Stimulated activated CD8-positive, alpha-beta memory T cell treated with anti-CD3 and anti-CD28 coated beads, Interleukin-12 subunit alpha, Interleukin-12 subunit beta, amount 100 ng/mL, for 4 hours (primary cell): ENCODE results near the gene BSN.
"Not testable (repeated sequence)": the region's sequence is repeated elsewhere in the genome, so short reads cannot be mapped to it uniquely, and the experiment has no call there.

Source experiments
- DNase-seq: peaks from one replicate; pipeline ENCODE4 v3.0.0-alpha.2; 2020; ENCODE audit warnings: low read depth

Gene BSN

DNA sequence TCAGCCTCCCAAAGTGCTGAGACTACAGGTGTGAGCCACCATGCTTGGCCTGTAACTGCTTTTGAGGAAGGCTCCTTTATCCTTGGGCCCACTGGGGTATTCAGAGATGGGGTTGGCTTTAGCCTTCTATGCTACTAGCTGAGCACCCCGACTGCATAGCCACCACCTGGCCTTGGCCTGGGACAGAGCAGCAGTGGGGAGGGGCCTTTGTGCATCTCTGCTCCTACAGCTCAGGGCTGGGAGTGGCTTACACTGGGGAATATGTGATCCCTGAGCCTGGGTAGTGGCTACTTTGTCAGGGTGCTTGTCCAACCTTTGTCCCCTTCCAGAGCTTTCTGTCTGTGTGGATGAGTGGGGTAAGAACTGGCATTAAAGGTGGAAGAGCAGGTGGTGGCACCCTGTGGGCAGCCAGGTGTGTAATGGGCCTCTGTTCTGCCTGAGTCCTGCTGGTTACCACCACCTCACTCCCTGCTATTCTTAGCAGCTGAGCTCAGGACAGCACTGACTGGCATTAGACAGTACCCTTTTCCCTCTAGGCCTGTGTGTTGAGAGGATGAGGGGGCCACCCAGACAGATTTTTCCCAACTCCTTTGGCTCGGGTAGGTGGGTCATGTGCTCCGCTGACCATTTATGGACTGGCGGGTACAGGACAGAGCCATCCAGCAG lies 141.2 kb downstream of the BSN start:
- not testable (repeated sequence) for DNase-seq

DNA sequence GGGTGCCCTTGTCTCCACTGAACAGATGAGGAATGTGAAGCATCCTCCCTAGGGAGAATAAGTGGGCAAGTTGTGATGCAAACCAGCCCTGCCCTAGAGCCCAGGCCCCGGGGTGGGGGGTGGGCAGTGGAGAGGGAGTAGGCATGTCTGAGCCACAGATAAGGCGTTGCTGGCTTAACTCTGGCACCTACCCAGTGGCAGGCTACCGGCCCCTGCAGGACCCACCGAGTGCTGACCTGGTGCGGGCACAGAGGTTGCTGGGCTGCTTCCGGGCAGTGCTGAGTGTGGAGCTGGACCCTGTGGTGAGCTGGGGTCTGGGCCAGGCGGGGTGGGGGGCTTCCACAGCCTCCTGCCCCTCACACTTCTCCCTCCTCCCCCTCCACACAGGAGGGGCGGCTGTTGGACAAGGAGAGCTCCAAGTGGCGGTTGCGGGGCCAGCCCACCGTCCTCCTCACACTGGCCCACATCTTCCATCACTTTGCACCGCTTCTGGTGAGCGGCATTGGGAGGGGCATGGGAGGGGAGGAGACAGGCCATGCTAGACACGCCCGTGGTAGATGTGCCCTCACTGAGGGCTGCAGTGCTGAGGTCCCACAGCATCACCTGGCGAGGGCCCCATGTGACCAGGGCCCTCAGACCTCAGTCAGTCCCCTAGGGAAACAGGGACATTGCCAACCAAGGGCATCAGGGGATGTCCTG lies 145.2 kb downstream of the BSN start:
- DNase-seq, result no peak

- DNase-seq, result no peak
Observed at GRCh38 chr3:49700014-49700413, 145.7 kb downstream of the BSN start.

GRCh38 chr3:49700453-49701128 lies 146.3 kb downstream of the BSN start:
- no peak for DNase-seq

- no peak for DNase-seq
Observed at GRCh38 chr3:49701388-49702077, 147.3 kb downstream of the BSN start.

GRCh38 chr3:49702672-49703071 lies 148.4 kb downstream of the BSN start:
- no peak for DNase-seq

DNA sequence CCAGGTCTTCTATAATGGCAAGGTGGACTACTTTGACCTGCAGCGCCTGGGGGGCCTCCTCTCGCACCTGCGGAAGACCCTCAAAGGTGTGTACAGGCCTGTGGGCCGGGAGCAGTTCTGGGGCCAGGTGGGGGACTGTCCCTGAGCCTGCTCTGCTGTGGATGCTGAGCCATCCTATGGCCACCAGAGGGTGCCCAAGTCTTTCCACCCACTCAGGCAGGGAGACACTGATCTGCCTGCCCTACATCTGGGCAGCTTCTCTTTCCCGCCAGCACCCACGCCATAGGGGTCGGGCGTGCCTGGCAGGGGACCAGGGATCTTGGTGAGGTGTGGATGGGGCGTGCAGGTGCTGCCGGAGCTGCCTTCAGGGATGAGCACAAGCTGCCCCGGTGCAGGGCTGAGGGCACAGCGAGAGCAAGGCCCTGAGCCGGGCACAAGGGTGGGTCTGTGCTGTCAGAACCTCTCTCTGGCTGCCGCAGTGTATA lies 149.2 kb downstream of the BSN start:
- DNase-seq, result no peak

DNA sequence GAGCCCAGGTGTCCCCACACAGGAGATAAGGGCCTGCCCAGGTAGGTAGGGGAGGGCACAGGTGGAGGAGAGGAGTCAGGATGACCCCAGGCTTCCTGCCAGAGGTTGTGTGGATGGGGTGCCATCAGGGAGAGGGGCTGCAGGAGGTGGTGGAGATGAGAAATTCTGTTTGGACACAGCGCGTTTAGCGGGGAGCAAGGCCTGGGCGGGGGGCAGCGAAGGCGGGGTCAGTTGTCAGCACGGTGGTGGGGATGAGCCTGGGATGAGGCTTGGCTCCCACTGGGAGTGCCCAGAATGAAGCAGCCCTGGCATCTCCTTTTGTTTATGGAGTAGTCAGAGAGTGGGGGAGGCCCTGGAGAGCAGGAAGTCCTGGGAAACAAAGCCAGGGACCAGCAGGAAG lies 149.7 kb downstream of the BSN start:
- no peak for DNase-seq

DNA sequence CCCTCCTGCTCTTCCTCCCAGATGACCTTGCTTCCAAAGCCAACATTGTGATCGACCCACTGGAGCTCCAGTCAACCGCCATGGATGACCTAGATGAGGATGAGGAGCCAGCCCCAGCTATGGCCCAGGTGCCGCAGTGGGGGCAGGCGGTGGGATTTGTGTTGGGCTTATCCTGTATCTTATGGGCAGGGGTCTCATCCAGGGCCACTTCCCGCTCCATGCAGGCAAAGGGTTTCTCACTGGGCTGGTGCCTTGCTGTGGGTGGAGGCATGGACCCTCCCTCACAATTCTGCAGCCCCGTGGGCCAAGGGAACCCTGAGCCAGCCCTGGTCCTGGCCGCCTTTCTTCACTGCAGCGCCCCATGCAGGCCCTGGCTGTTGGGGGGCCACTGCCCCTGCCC lies 150.4 kb downstream of the BSN start:
- DNase-seq, result no peak

- no peak for DNase-seq
Observed at GRCh38 chr3:49705390-49705960, 151.2 kb downstream of the BSN start.

GRCh38 chr3:49706456-49707112 lies 152.3 kb downstream of the BSN start:
- no peak for DNase-seq

GRCh38 chr3:49707113-49707480 lies 152.8 kb downstream of the BSN start:
- no peak for DNase-seq

DNA sequence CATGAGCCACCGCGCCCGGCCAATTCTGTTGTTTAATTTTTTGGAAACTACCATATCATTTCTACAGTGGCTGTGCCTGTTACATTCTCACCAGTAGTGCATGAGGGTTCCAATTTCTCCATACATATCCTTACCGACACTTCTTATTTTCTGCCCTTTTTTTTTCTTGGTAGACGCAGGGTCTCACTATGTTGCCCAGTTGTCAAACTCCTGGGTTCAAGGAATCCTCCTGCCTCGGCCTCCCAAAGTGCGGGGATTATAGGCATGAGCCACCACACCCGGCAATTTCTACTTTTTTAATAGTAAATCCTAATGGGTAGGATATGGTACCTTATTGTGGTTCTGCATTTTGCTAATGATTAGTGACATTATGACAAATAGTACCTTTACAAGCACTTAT lies 155.6 kb downstream of the BSN start:
- no peak for DNase-seq

- no peak for DNase-seq
Observed at GRCh38 chr3:49711489-49711888, 157.2 kb downstream of the BSN start.

DNA sequence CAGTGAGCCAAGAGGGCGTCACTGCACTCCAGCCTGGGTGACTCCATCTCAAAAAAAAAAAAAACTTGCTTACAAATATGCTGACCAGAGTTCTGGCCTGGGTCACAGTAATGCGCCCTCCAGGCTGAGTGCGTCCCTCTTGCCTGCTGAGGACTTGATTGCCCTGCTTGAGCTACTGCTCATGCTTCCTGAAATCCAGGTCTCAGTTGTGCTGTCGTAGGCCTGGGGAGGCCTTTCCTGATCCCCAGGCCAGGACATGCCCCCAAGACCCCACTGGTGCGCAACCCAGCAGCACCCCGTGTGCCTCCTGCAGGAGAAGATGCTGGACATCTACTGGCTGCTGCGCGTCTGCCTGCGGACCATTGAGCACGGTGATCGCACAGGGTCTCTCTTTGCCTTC lies 157.9 kb downstream of the BSN start:
- no peak for DNase-seq

- no peak for DNase-seq
Observed at GRCh38 chr3:49712631-49713317, 158.5 kb downstream of the BSN start.

DNA sequence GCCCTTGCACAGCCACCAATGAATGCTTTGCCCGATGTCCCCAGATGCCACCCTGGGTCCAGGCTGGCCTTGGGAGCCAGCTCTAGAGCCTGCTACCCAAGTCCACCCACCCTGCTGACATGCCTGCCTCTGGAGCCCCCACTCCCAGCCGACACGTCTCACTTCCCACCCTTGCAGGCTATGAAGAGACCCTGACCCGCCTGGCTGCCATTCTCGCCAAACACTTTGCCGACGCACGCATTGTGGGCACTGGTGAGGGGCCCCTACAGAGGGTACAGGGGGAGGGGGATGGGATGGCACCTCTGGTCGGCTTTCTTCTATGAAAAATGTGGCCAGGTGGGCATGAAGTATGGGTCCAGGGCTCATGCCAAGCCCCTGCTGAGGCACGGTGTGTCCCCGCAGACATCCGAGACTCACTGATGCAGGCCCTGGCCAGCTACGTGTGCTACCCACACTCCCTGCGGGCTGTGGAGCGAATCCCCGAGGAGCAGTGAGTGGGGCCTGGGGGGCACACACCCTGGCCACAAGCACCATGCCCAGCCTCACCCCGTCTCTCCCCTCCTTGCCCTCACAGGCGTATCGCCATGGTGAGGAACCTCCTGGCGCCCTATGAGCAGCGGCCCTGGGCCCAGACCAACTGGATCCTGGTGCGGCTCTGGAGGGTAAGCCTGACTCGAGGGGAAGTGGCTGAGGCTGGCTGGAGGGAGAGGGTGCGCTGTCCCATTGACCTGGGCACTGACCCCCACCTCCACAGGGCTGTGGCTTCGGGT lies 159.2 kb downstream of the BSN start:
- no peak for DNase-seq

GRCh38 chr3:49714728-49715550 lies 160.7 kb downstream of the BSN start:
- no peak for DNase-seq

DNA sequence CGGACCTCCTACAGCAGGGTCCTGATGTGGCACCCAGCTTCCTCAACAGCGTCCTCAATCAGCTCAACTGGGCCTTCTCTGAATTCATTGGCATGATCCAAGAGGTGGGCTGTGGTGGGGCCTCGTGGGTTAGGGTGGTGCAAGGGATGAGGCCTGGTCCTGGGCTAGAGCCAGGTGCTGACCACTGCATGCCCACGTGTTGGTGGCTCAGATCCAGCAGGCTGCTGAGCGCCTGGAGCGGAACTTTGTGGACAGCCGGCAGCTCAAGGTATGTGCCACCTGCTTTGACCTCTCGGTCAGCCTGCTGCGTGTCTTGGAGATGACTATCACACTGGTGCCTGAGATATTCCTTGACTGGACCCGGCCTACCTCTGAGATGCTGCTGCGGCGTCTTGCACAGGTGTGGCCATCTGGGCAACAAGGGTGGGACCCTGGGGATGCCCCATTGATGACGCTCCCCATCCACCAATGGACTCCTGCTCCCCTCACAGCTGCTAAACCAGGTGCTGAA lies 161.4 kb downstream of the BSN start:
- no peak for DNase-seq
